ENCODE data around the gene ZNF496.

DNA sequence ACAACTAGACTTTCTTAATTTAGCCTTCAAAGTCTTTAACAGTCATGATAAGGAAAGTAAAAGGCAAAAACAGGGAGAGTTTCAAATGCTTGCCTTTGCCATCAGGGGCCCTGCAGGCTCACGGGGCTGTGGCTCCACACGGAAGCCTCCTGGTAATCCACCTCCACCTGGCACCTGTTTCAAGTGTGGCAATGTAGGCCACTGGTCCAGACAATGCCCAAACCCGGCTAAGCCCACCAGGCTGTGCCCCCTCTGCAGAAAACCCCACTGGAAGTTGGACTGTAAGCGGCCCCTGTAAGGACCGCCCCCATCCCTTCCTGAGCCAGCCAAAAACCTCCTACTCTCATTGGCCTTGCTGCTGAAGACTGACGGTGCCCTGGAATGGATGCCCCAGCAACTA, 43.3 kb downstream of the ZNF496 start:
- TF ChIP-seq, protein P1, sequence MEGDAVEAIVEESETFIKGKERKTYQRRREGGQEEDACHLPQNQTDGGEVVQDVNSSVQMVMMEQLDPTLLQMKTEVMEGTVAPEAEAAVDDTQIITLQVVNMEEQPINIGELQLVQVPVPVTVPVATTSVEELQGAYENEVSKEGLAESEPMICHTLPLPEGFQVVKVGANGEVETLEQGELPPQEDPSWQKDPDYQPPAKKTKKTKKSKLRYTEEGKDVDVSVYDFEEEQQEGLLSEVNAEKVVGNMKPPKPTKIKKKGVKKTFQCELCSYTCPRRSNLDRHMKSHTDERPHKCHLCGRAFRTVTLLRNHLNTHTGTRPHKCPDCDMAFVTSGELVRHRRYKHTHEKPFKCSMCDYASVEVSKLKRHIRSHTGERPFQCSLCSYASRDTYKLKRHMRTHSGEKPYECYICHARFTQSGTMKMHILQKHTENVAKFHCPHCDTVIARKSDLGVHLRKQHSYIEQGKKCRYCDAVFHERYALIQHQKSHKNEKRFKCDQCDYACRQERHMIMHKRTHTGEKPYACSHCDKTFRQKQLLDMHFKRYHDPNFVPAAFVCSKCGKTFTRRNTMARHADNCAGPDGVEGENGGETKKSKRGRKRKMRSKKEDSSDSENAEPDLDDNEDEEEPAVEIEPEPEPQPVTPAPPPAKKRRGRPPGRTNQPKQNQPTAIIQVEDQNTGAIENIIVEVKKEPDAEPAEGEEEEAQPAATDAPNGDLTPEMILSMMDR (IDR thresholded peaks at IDR 0.05 in 4 of 5, conservative IDR thresholded peaks at IDR 0.05 in 1 of 5), result no peak
- TF ChIP-seq POLR2A (IDR thresholded peaks at IDR 0.05), result no peak

All from gastrocnemius medialis (tissue), 4 donors.